HepG2 (cell line): Measurements from ENCODE around the gene FAM111B. TPM values are rescaled to one million over a fixed set of nuclear protein-coding genes. Genes with fewer than 3 reads are reported as not detected.
A peak's percentile ranks its signal among the peaks of the same experiment; 100 is the strongest.

Source experiments
- ATAD3A ChIP-seq: sonication (generic); formaldehyde crosslinking; IDR thresholded peaks from 2 replicates; pipeline ENCODE4 v1.4.0; 2020; ENCODE audit warnings: missing genetic modification reagents
- ELF3 ChIP-seq: IDR thresholded peaks from 2 replicates; pipeline ENCODE4 v1.6.1; 2016; ENCODE audit warnings: missing genetic modification reagents, missing compliant biosample characterization
- KLF9 ChIP-seq: IDR thresholded peaks from 2 replicates; pipeline ENCODE4 v1.6.1; 2016; ENCODE audit warnings: low read depth
- MIER2 ChIP-seq: IDR thresholded peaks from 2 replicates; pipeline ENCODE4 v1.6.1; 2016; ENCODE audit warnings: missing biosample characterization, missing genetic modification reagents
- PHB2 ChIP-seq: fragments of 450-650 bp; IDR thresholded peaks from 2 replicates; pipeline ENCODE4 v1.6.1; 2018; ENCODE audit not compliant: partially characterized antibody
- PITX1 ChIP-seq: sonication (generic); formaldehyde crosslinking; IDR thresholded peaks from 2 replicates; pipeline ENCODE4 v1.5.1; 2020; ENCODE audit warnings: mild to moderate bottlenecking, missing genetic modification reagents
- REPIN1 ChIP-seq: sonication (generic); formaldehyde crosslinking; IDR thresholded peaks from 2 replicates; pipeline ENCODE4 v1.8.0; 2022; ENCODE audit warnings: missing genetic modification reagents, low read depth, mild to moderate bottlenecking, borderline replicate concordance
- RXRA ChIP-seq: sonication (generic); formaldehyde crosslinking; IDR thresholded peaks from 2 replicates; pipeline ENCODE4 v1.5.1; 2020; ENCODE audit warnings: missing genetic modification reagents
- SUZ12 ChIP-seq: fragments of 150-350 bp; IDR thresholded peaks from 2 replicates; pipeline ENCODE4 v1.6.1; 2014; ENCODE audit warnings: low read depth, low read length
- SYNCRIP ChIP-seq: fragments of 200-400 bp; formaldehyde crosslinking; IDR thresholded peaks from 2 replicates; pipeline ENCODE4 v1.6.1; 2018; ENCODE audit warnings: mild to moderate bottlenecking, low read depth, low read length; ENCODE audit not compliant: insufficient read depth
- XBP1 ChIP-seq: sonication (generic); formaldehyde crosslinking; IDR thresholded peaks from 2 replicates; pipeline ENCODE4 v1.5.0; 2020; ENCODE audit warnings: missing genetic modification reagents
- YEATS4 ChIP-seq: sonication (generic); formaldehyde crosslinking; IDR thresholded peaks from 2 replicates; pipeline ENCODE4 v1.4.0; 2020; ENCODE audit warnings: missing genetic modification reagents, borderline replicate concordance
- ZFYVE20 ChIP-seq: sonication (generic); formaldehyde crosslinking; IDR thresholded peaks from 2 replicates; pipeline ENCODE4 v1.8.0; 2023; ENCODE audit warnings: low read depth, mild to moderate bottlenecking, moderate library complexity, missing genetic modification reagents, borderline replicate concordance
- ZNF10 ChIP-seq: sonication (generic); formaldehyde crosslinking; IDR thresholded peaks from 2 replicates; pipeline ENCODE4 v1.4.0; 2020; ENCODE audit warnings: mild to moderate bottlenecking, low read depth, missing genetic modification reagents, borderline replicate concordance
- ZNF484 ChIP-seq: sonication (generic); formaldehyde crosslinking; IDR thresholded peaks from 2 replicates; pipeline ENCODE4 v1.5.1; 2020; ENCODE audit warnings: mild to moderate bottlenecking, low read depth, missing genetic modification reagents, borderline replicate concordance
- ZNF576 ChIP-seq: sonication (generic); formaldehyde crosslinking; IDR thresholded peaks from 2 replicates; pipeline ENCODE4 v1.4.0; 2020; ENCODE audit warnings: mild to moderate bottlenecking, missing genetic modification reagents
- ZNF713 ChIP-seq: sonication (generic); formaldehyde crosslinking; IDR thresholded peaks from 2 replicates; pipeline ENCODE4 v1.4.0; 2020; ENCODE audit warnings: mild to moderate bottlenecking, missing genetic modification reagents
- ZNF747 ChIP-seq: sonication (generic); formaldehyde crosslinking; IDR thresholded peaks from 2 replicates; pipeline ENCODE4 v1.8.1; 2023; ENCODE audit warnings: missing genetic modification reagents, mild to moderate bottlenecking, borderline replicate concordance
- ZNF770 ChIP-seq: sonication (generic); formaldehyde crosslinking; IDR thresholded peaks from 2 replicates; pipeline ENCODE4 v1.5.0; 2020; ENCODE audit warnings: mild to moderate bottlenecking, missing genetic modification reagents
- ZNF788 ChIP-seq: sonication (generic); formaldehyde crosslinking; IDR thresholded peaks from 2 replicates; pipeline ENCODE4 v1.5.0; 2020; ENCODE audit warnings: mild to moderate bottlenecking, missing genetic modification reagents, borderline replicate concordance
- ZNF879 ChIP-seq: sonication (generic); formaldehyde crosslinking; IDR thresholded peaks from 2 replicates; pipeline ENCODE4 v1.8.1; 2023; ENCODE audit warnings: missing genetic modification reagents
- polyA plus RNA-seq, 8 experiments: library from polyadenylated mRNA; depleted of rRNA in 3 of 8; stranded (reverse) in 7 of 8; unstranded in 1 of 8; fragments of >200 nt; fragmentation: Illumina TruSeq in 4 of 8; extraction: Trizol in 4 of 8; gene quantifications; 2 replicates each; pipeline versions ENCODE4 v1.2.1 to v1.2.3, GENCODE V29; 2011 to 2016; ENCODE audit warnings: low read depth in 4 of 8, missing spikeins in 1 of 8, mixed read lengths in 1 of 8; ENCODE audit not compliant: insufficient read depth in 1 of 8
- total RNA-seq, 5 experiments: library from RNA; depleted of rRNA; stranded (reverse); fragments of >200 nt; fragmentation: Illumina TruSeq; extraction: Trizol; gene quantifications; 2 replicates each; pipeline ENCODE4 v1.2.3, GENCODE V29; 2016; ENCODE audit warnings: low read depth in 1 of 5
- TF ChIP-seq, protein P1 (sequence below): IDR thresholded peaks from 2 replicates; pipeline ENCODE4 v1.6.1; 2016; ENCODE audit warnings: low read depth, borderline replicate concordance
- TF ChIP-seq, protein P2 (sequence below): sonication (generic); formaldehyde crosslinking; IDR thresholded peaks from 2 replicates; pipeline ENCODE4 v1.4.0; 2020; ENCODE audit warnings: mild to moderate bottlenecking, missing genetic modification reagents
- TF ChIP-seq, protein P3 (sequence below): IDR thresholded peaks from 2 replicates; pipeline ENCODE4 v1.6.1; 2018; ENCODE audit warnings: missing genetic modification reagents, mild to moderate bottlenecking, missing compliant biosample characterization

The FAM111B gene
- total and polyA plus RNA-seq, 2 of the 13 experiments (the other 11 are each of a cell fraction or from before 2014, with no cell fraction given), result 1.6 to 28.2 TPM

DNA sequence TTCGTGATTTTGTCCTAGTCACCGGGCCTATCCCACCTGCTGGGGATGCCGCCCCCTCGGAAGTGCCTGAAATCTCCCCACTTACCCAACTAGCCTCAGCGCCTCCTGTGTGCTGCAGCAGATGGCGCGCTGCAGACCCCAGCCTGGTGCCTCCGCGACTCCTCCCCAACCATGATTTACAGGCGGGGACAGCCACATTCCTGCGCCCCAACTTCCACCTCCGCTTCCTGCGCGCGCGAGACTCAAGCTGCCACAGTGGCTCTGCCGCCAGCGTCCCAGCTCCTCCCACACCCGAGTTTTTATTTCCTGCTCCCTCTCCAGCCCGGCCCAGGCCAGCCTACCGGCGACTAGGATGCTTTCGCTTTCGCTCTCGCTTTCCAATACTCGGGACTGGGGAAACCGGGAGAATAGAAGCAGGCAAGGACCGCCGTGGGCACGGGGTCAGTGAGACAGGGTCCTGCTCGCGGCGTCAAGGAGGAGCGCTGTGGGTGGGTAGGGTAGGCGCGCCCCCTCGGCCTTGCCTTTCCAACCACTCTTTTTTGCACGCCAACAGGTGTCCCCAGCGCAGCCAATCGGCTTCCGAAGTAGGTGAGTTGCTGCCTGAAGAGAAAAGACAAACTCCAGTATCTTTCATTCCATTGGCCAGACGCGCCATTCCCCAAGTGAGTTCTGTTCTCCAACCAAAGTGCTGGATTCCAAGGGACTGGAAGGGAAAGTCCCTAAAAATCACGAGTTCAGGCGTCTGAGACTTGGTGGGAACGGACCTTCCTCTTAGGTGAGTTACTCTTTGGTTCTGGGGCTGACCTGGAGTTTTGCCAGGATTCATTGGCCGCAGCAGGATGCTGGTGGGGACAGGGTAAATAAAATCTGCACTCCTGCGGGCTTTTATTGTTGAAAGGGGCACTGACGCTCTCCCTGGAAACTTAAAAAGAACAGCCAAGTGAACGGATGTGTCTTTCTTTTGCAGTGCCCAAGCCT lies 35.8 kb downstream of the FAM111B start, which contains the start of gene FAM111A (continued):
- TF ChIP-seq ZNF788 (CRISPR knock-in tag), result peak; percentile 23; the same call in 1 of the 2 replicates
- TF ChIP-seq ZNF713 (CRISPR knock-in tag), result no peak
- TF ChIP-seq SUZ12, result no peak
- TF ChIP-seq ZNF10 (CRISPR knock-in tag), result no peak
- TF ChIP-seq, protein P1, sequence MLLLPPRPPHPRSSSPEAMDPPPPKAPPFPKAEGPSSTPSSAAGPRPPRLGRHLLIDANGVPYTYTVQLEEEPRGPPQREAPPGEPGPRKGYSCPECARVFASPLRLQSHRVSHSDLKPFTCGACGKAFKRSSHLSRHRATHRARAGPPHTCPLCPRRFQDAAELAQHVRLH (CRISPR knock-in tag), result no peak
- no peak for TF ChIP-seq MIER2 (CRISPR knock-in tag)
- TF ChIP-seq ZNF484 (CRISPR knock-in tag), result 0 out of 2 replicates have a peak, but pooled peaks have one; percentile 49
- no peak for TF ChIP-seq PHB2
- TF ChIP-seq ZFYVE20, result no peak
- peak; percentile 82 for TF ChIP-seq REPIN1 (CRISPR knock-in tag)
- no peak for TF ChIP-seq ZNF879 (CRISPR knock-in tag)
- TF ChIP-seq PITX1 (CRISPR knock-in tag), result peak; percentile 59; the same call in 1 of the 2 replicates
- TF ChIP-seq, protein P2, sequence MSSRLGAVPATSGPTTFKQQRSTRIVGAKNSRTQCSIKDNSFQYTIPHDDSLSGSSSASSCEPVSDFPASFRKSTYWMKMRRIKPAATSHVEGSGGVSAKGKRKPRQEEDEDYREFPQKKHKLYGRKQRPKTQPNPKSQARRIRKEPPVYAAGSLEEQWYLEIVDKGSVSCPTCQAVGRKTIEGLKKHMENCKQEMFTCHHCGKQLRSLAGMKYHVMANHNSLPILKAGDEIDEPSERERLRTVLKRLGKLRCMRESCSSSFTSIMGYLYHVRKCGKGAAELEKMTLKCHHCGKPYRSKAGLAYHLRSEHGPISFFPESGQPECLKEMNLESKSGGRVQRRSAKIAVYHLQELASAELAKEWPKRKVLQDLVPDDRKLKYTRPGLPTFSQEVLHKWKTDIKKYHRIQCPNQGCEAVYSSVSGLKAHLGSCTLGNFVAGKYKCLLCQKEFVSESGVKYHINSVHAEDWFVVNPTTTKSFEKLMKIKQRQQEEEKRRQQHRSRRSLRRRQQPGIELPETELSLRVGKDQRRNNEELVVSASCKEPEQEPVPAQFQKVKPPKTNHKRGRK, result 0 out of 2 replicates have a peak, but pooled peaks have one; percentile 14
- no peak for TF ChIP-seq SYNCRIP
- no peak for TF ChIP-seq ATAD3A
- 0 out of 2 replicates have a peak, but pooled peaks have one; percentile 66 for TF ChIP-seq ZNF576 (CRISPR knock-in tag)
- TF ChIP-seq ZNF747 (CRISPR knock-in tag), result 0 out of 2 replicates have a peak, but pooled peaks have one; percentile 20
- 0 out of 2 replicates have a peak, but pooled peaks have one; percentile 37 for TF ChIP-seq RXRA (CRISPR knock-in tag)
- TF ChIP-seq XBP1, result no peak
- TF ChIP-seq ZNF770 (CRISPR knock-in tag), result no peak; the same call in 1 of the 2 replicates
- TF ChIP-seq, protein P3, sequence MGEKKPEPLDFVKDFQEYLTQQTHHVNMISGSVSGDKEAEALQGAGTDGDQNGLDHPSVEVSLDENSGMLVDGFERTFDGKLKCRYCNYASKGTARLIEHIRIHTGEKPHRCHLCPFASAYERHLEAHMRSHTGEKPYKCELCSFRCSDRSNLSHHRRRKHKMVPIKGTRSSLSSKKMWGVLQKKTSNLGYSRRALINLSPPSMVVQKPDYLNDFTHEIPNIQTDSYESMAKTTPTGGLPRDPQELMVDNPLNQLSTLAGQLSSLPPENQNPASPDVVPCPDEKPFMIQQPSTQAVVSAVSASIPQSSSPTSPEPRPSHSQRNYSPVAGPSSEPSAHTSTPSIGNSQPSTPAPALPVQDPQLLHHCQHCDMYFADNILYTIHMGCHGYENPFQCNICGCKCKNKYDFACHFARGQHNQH (CRISPR knock-in tag), result no peak
- peak; percentile 54; the same call in 1 of the 2 replicates for TF ChIP-seq ELF3
- TF ChIP-seq YEATS4 (CRISPR knock-in tag), result peak; percentile 71
- peak; percentile 51; the same call in 1 of the 2 replicates for TF ChIP-seq KLF9 (CRISPR knock-in tag)
